Hematopoietic multipotent progenitor cell (in vitro differentiated cells): ENCODE measurements around the gene RAB13. TPM values are rescaled to one million over a fixed set of nuclear protein-coding genes. Genes with fewer than 3 reads are reported as not detected.

ENCODE experiments used
- DNase-seq, 3 donors: peaks; one replicate each; pipeline ENCODE4 v3.0.0-alpha.2; 2011 to 2015; ENCODE audit warnings: low read depth in 2 of 3, low spot score in 2 of 3
- total RNA-seq: library from RNA; depleted of rRNA; stranded (reverse); fragments of >200 nt; gene quantifications from one replicate; pipeline ENCODE4 v1.2.3, GENCODE V29; 2012

Gene RAB13
- total RNA-seq, 1 donor, result 30.7 TPM

GRCh38 chr1:153978274-153978909 lies 7.7 kb downstream of the RAB13 start:
- DNase-seq, result no peak

- peak in 2 of 3 donors; percentile 82 to 84 for DNase-seq
Measured at GRCh38 chr1:153977250-153978240, 8.6 kb downstream of the RAB13 start, which contains the start of gene JTB. JTB (minus strand) TSS chr1:153977674; CDS start chr1:153977252, 422 bp downstream.

- DNase-seq, result no peak
Measured at GRCh38 chr1:153976819-153977249, 9.3 kb downstream of the RAB13 start.

GRCh38 chr1:153973525-153973924 lies 12.6 kb downstream of the RAB13 start:
- DNase-seq, result no peak

GRCh38 chr1:153973071-153973470 lies 13.1 kb downstream of the RAB13 start:
- DNase-seq, result no peak

- no peak for DNase-seq
Measured at GRCh38 chr1:153970346-153970745, 15.8 kb downstream of the RAB13 start.

- DNase-seq, result no peak
Measured at GRCh38 chr1:153968972-153969371, 17.2 kb downstream of the RAB13 start.

GRCh38 chr1:153968408-153968807 lies 17.7 kb downstream of the RAB13 start:
- no peak for DNase-seq

- no peak for DNase-seq
Measured at GRCh38 chr1:153968000-153968363, 18.2 kb downstream of the RAB13 start.

GRCh38 chr1:153967107-153967999 lies 18.8 kb downstream of the RAB13 start, which contains the start of gene CREB3L4:
CREB3L4 (plus strand) TSS chr1:153967902; CDS start chr1:153968526, 624 bp downstream.
- peak; percentile 69 to 99 (median 95) for DNase-seq

GRCh38 chr1:153963850-153964331 lies 22.2 kb downstream of the RAB13 start:
- DNase-seq, result no peak

GRCh38 chr1:153963030-153963849 lies 22.9 kb downstream of the RAB13 start, which contains the start of gene SLC39A1:
SLC39A1 (minus strand) TSS chr1:153963537; CDS start chr1:153962715, 822 bp downstream.
- peak; percentile 77 to 94 (median 90) for DNase-seq

- no peak for DNase-seq
Measured at GRCh38 chr1:153962088-153963029, 23.8 kb downstream of the RAB13 start.

GRCh38 chr1:153961421-153961820 lies 24.7 kb downstream of the RAB13 start:
- DNase-seq, result no peak

- DNase-seq, result no peak
Measured at GRCh38 chr1:153960206-153960605, 25.9 kb downstream of the RAB13 start.

GRCh38 chr1:153959454-153959853 lies 26.7 kb downstream of the RAB13 start:
- DNase-seq, result no peak

GRCh38 chr1:153958961-153959260 lies 27.2 kb downstream of the RAB13 start:
- no peak for DNase-seq
